Fibroblast of lung (primary cell): ENCODE data around the gene ATP2B1. TPM values are rescaled to one million over a fixed set of nuclear protein-coding genes. Genes with fewer than 3 reads are reported as not detected.

ENCODE experiments used
- DNase-seq, 2 donors: peaks; one replicate each; pipeline versions ENCODE4 v3.0.0 to v3.0.0-alpha.2; 2010; ENCODE audit warnings: low read depth in 2 of 2
- H2AFZ ChIP-seq: 2 replicates; pipeline ENCODE4 v1.5.1; 2012; ENCODE audit warnings: low read length, control low read depth, inconsistent platforms
- H3K27ac ChIP-seq: 2 replicates; pipeline ENCODE4 v1.5.1; 2011; ENCODE audit warnings: low read length, control low read depth; ENCODE audit not compliant: insufficient read depth
- H3K27me3 ChIP-seq: 2 replicates; pipeline ENCODE4 v1.5.1; 2011; ENCODE audit warnings: mild to moderate bottlenecking, low read length; ENCODE audit not compliant: control insufficient read depth, insufficient read depth
- H3K36me3 ChIP-seq: 2 replicates; pipeline ENCODE4 v1.5.1; 2011; ENCODE audit warnings: low read length; ENCODE audit not compliant: control insufficient read depth, insufficient read depth
- H3K4me1 ChIP-seq: 2 replicates; pipeline ENCODE4 v1.5.1; 2011; ENCODE audit warnings: low read length; ENCODE audit not compliant: control insufficient read depth, insufficient read depth; ENCODE audit errors: extremely low read depth
- H3K4me2 ChIP-seq: 2 replicates; pipeline ENCODE4 v1.5.1; 2011; ENCODE audit warnings: low read length, control low read depth; ENCODE audit not compliant: insufficient read depth; ENCODE audit errors: extremely low read depth
- H3K4me3 ChIP-seq, 4 experiments: fragments of 200-600 bp in 1 of 4; sonication (generic) in 1 of 4; replicated peaks in 1 of 4; 2 replicates each; pipeline ENCODE4 v1.5.1; 2011 to 2016; ENCODE audit warnings: low read length in 4 of 4, low read depth in 3 of 4, mild to moderate bottlenecking in 3 of 4, control low read depth in 2 of 4, inconsistent platforms in 1 of 4, mixed read lengths in 1 of 4; ENCODE audit not compliant: insufficient read depth in 1 of 4; ENCODE audit errors: control extremely low read depth in 1 of 4
- H3K79me2 ChIP-seq: 2 replicates; pipeline ENCODE4 v1.5.1; 2012; ENCODE audit warnings: mild to moderate bottlenecking, low read length, inconsistent platforms; ENCODE audit not compliant: control insufficient read depth, insufficient read depth
- H3K9ac ChIP-seq: 2 replicates; pipeline ENCODE4 v1.5.1; 2011; ENCODE audit warnings: mild to moderate bottlenecking, low read length, control low read depth; ENCODE audit not compliant: insufficient read depth
- H3K9me3 ChIP-seq: 2 replicates; pipeline ENCODE4 v1.5.1; 2012; ENCODE audit warnings: low read depth, low read length; ENCODE audit not compliant: control insufficient read depth, insufficient read depth
- H4K20me1 ChIP-seq: 2 replicates; pipeline ENCODE4 v1.5.1; 2011; ENCODE audit warnings: low read length; ENCODE audit not compliant: control insufficient read depth, insufficient read depth; ENCODE audit errors: extremely low read depth
- EZH2 ChIP-seq: IDR thresholded peaks from 2 replicates; pipeline ENCODE4 v1.5.1; 2012; ENCODE audit warnings: low read length, control low read depth, mild to moderate bottlenecking; ENCODE audit errors: missing control alignments
- polyA plus RNA-seq, 2 donors: library from polyadenylated mRNA; depleted of rRNA in 1 of 2; stranded (reverse) in 1 of 2; unstranded in 1 of 2; fragments of >200 nt; gene quantifications; 2 replicates each; pipeline ENCODE4 v1.2.1, GENCODE V29; 2011 to 2012; ENCODE audit warnings: missing spikeins in 1 of 2
- total RNA-seq: library from RNA; depleted of rRNA; stranded (reverse); fragments of >200 nt; gene quantifications from 2 replicates; pipeline ENCODE4 v1.2.1, GENCODE V29; 2014
- TF ChIP-seq, protein P1 (sequence below), 2 donors: IDR thresholded peaks in 1 of 2; conservative IDR thresholded peaks in 1 of 2; 1 replicate in 1 of 2; 2 replicates in 1 of 2; pipeline ENCODE4 v1.5.1; 2011 to 2012; ENCODE audit warnings: low read length in 2 of 2, control low read depth in 1 of 2, inconsistent platforms in 1 of 2, low read depth in 1 of 2, mild to moderate bottlenecking in 1 of 2

ATP2B1 gene
- total and polyA plus RNA-seq, 2 donors (not counting 1 experiment from before 2014, with no cell fraction given): 64.3 to 141 TPM

DNA sequence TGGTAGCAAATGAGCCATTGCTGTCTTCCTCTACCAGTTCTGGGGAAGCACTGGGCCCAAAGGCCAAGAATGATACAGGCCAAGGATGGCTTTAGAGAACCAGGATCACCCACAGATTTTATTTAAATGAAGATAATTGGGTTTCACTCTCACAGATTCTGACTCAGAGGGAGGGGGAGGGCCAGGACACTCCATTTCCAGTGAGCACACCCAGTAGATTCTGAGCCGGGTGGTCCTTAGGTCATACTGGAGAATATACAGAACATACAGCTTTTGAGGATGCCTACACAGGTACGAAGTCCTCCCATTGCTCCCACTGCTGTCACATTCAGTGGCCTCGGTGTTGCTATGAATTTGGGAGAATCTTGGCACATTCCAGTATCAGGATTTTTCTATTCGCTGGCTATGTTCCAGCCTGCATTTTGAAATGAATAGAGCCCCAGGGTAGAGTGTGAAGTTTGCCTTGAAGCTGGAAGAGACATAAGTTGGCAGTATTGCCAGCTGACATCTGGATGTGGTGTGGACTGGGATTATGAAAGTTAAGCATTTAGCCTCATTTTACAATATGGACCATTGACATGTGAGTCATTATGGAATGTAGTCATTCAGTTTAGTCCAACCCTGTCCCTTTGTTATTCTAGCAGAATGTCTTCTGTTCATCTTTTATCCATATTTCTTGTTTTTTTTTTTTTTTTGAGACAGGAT lies 137.0 kb downstream of the ATP2B1 start:
- Histone ChIP-seq H3K4me2 (no peak overlapping the region), H3K4me1 (peaks cover 20% of the 10 kb centered on the region)

DNA sequence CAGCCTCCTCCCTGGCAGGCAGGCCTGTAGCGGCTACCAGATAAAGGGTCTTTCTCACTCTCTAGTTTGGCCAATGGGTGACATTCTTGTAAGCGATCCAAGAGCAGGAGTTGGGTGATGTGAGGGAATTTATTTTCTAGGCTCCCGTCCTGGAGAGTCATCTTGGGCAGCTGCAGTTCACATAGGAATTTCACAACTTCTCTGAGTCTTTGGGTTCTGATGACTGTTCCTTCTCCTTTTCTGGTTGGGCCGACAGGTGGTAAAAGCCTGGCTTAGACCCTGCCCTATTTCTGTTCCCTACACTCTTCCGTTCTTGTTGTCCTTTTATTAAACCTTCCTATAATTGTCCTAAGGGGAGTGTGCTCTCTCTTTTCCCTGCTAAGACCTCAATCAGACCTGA lies 140.2 kb downstream of the ATP2B1 start:
- Histone ChIP-seq H3K27me3 (no peaks in the 10 kb centered on the region), H3K4me2 (no peak overlapping the region), H4K20me1 (no peaks in the 10 kb centered on the region), H3K4me3 (no peak overlapping the region), H3K9me3 (no peaks in the 10 kb centered on the region), H3K27ac (no peak overlapping the region), H3K36me3 (no peaks in the 10 kb centered on the region), H3K79me2 (no peaks in the 10 kb centered on the region), H3K9ac (no peak overlapping the region), H2AFZ (no peak overlapping the region), H3K4me1 (peaks cover 9% of the 10 kb centered on the region)
- no peak for DNase-seq
- TF ChIP-seq, protein P1, sequence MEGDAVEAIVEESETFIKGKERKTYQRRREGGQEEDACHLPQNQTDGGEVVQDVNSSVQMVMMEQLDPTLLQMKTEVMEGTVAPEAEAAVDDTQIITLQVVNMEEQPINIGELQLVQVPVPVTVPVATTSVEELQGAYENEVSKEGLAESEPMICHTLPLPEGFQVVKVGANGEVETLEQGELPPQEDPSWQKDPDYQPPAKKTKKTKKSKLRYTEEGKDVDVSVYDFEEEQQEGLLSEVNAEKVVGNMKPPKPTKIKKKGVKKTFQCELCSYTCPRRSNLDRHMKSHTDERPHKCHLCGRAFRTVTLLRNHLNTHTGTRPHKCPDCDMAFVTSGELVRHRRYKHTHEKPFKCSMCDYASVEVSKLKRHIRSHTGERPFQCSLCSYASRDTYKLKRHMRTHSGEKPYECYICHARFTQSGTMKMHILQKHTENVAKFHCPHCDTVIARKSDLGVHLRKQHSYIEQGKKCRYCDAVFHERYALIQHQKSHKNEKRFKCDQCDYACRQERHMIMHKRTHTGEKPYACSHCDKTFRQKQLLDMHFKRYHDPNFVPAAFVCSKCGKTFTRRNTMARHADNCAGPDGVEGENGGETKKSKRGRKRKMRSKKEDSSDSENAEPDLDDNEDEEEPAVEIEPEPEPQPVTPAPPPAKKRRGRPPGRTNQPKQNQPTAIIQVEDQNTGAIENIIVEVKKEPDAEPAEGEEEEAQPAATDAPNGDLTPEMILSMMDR (conservative IDR thresholded peaks at IDR 0.05 in 1 of 2, IDR thresholded peaks at IDR 0.05 in 1 of 2; ENCODE audit: low read depth in 1 of 2, low read length in 2 of 2): no peak
- no peak for TF ChIP-seq EZH2

More for the DNA sequence above, 137.0 kb downstream of the ATP2B1 start:
- no peaks in the 10 kb centered on the region for H3K9me3 ChIP-seq
- H3K79me2 ChIP-seq: no peaks in the 10 kb centered on the region
- H2AFZ ChIP-seq: no peak overlapping the region
- no peaks in the 10 kb centered on the region for H3K36me3 ChIP-seq
- no peak overlapping the region for H3K27ac ChIP-seq
- no peak overlapping the region for H3K9ac ChIP-seq
- H4K20me1 ChIP-seq: no peaks in the 10 kb centered on the region
- no peak for TF ChIP-seq EZH2
- TF ChIP-seq, protein P1 (conservative IDR thresholded peaks at IDR 0.05 in 1 of 2, IDR thresholded peaks at IDR 0.05 in 1 of 2; ENCODE audit: low read depth in 1 of 2, low read length in 2 of 2): no peak
- H3K4me3 ChIP-seq: no peak overlapping the region
- H3K27me3 ChIP-seq: no peaks in the 10 kb centered on the region
- peak; percentile 32 to 69 for DNase-seq

DNA sequence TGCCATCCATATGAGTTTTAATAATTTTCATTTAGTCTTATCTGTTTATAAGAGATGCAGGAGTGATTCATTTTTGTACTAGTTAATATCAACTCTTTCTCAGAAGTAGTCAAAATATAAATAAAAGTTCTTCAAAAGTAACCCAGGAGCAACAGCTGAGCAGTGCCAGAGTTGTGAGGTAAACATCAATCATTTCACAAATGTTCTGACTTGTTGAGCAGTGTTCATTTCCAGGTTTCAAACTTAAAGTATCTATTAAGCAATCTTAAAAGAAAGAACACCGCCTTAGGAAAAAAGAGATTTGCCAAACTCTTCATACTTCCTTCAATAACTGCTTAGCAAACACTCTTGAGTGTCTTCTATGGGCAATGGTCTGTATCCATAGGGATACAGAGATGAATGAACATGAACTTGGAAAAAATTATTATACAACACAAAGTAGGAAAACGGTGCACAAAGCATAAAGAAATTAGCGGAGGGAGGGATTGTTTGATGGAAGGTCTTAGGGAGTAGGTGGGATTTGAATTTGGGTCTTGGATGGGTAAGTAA lies 140.9 kb downstream of the ATP2B1 start:
- no peak for DNase-seq
- Histone ChIP-seq H3K27ac (no peak overlapping the region), H3K4me3 (no peak overlapping the region), H3K36me3 (no peaks in the 10 kb centered on the region), H3K4me2 (no peak overlapping the region), H3K9ac (no peak overlapping the region), H3K27me3 (no peaks in the 10 kb centered on the region), H3K9me3 (no peaks in the 10 kb centered on the region), H2AFZ (no peak overlapping the region), H3K4me1 (peaks cover 9% of the 10 kb centered on the region), H3K79me2 (no peaks in the 10 kb centered on the region), H4K20me1 (no peaks in the 10 kb centered on the region)
- TF ChIP-seq, protein P1 (conservative IDR thresholded peaks at IDR 0.05 in 1 of 2, IDR thresholded peaks at IDR 0.05 in 1 of 2; ENCODE audit: low read depth in 1 of 2, low read length in 2 of 2): no peak
- no peak for TF ChIP-seq EZH2
